Thyroid gland (tissue), 4 donors: ENCODE measurements around the gene CLDN4.

Experiments used
- CTCF ChIP-seq, 6 experiments: fragments of 200-600 bp in 3 of 6; fragments of 450-650 bp in 3 of 6; sonication (generic) in 3 of 6; IDR thresholded peaks; one replicate each; pipeline ENCODE4 v1.5.1; 2016 to 2019; ENCODE audit warnings: antibody characterized with exemption in 6 of 6, mild to moderate bottlenecking in 2 of 6, inconsistent platforms in 1 of 6, moderate library complexity in 1 of 6
- POLR2A ChIP-seq, 2 donors: fragments of 450-650 bp; IDR thresholded peaks; one replicate each; pipeline ENCODE4 v1.6.1; 2017; ENCODE audit warnings: antibody characterized with exemption in 2 of 2, mild to moderate bottlenecking in 2 of 2, moderate library complexity in 1 of 2

DNA sequence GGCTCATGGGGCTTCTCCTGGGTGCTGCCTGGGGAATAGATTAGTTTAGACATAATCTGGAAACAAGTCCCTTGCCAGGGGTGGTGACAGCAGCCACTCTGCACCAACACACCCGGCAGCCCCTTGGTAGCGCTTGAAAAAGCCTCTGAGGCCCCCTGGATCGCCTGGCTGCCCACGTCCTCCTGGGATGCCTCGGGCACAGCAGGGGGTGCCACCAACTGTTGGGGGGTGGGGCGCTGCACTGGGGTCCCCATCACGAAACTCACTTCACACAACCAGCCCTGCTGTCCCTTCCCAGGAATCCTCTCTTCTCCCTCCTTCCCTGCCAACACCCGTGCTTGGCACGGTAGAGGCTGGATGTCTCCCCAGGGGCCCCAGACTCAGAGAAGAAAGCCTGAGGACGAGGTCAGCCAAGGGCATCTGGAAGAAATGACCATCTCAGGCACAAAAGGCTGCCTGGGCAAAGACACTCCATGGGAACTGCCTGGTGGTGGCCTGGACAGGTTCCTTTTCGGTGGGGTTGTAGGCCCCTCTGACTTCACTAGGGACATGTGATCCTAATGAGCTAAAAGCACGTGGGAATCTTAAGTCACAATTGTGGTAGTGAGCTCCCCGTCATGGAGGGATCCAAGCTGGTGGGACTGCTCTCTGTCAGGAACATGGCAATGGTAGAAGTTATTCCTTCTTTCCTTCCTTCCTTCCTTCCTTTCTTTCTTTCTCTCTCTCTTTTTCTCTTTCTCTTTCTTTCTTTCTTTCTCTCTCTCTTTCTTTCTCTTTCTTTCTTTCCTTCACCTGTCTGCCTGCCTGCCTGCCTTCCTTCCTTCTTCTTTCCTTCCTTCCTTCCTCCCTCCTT is 41.5 kb downstream of the CLDN4 start:
- no peak for TF ChIP-seq POLR2A (IDR thresholded peaks at IDR 0.05)
- no peak for TF ChIP-seq CTCF (IDR thresholded peaks at IDR 0.05)
